ENCODE measurements around the gene TMEM178B. TPM values are rescaled to one million over a fixed set of nuclear protein-coding genes. Genes with fewer than 3 reads are reported as not detected.

TMEM178B gene
- total and polyA plus RNA-seq, 2 of the 4 experiments (the other 2 are of a cell fraction) = under 0.01 to 0.05 TPM

GRCh38 chr7:141400356-141400755 lies 326.5 kb downstream of the TMEM178B start:
- H2AK9ac ChIP-seq (replicated peaks; ENCODE audit: low read depth, low read length, poor library complexity) = no peak overlapping the region
- no peaks in the 10 kb centered on the region for H3K27me3 ChIP-seq (ENCODE audit: control insufficient read depth, insufficient read depth, low read length)
- intact Hi-C loops (cut with micrococcal nuclease) (no loop called here), in situ Hi-C loops (cut with MboI; ENCODE audit: low sequenced_read_pairs) (no loop called here), dilution Hi-C loops (cut with HindIII; ENCODE audit: low sequenced_read_pairs, unreplicated experiment) (no loop called here)
- H3K23ac ChIP-seq (ENCODE audit: low read depth, low read length) = no peak overlapping the region
- no peaks in the 10 kb centered on the region for H3K4me1 ChIP-seq (ENCODE audit: control insufficient read depth, insufficient read depth, low read length)
- CTCF ChIA-PET = no interaction called here
- DNase-seq (no peak), ATAC-seq (ENCODE audit: low read depth) (no peak)
- no peak overlapping the region for H4K5ac ChIP-seq (ENCODE audit: low read depth, low read length)
- no peak overlapping the region for H2AK5ac ChIP-seq (ENCODE audit: low read depth, low read length)
- no peak overlapping the region for H3K4me2 ChIP-seq (ENCODE audit: low read depth, low read length)
- no peak overlapping the region for H3K4me3 ChIP-seq (ENCODE audit: insufficient read depth, low read depth, low read length)
- H3K9me1 ChIP-seq (ENCODE audit: insufficient read depth, low read length) = no peaks in the 10 kb centered on the region
- H3K27ac ChIP-seq (ENCODE audit: insufficient read depth, low read length) = no peak overlapping the region
- WGBS, 2 experiments (ENCODE audit: extremely low coverage in 2 of 2, insufficient read length in 1 of 2) = no CpG with 5 or more reads among the region's 2 CpGs
- no peaks in the 10 kb centered on the region for H3K79me1 ChIP-seq (ENCODE audit: low read depth in 1 of 2, low read length in 2 of 2)
- H3K36me3 ChIP-seq (ENCODE audit: control insufficient read depth, insufficient read depth, low read length) = no peaks in the 10 kb centered on the region
- no peak overlapping the region for H3K14ac ChIP-seq (replicated peaks; ENCODE audit: low read depth, low read length)
- H2BK20ac ChIP-seq (ENCODE audit: low read depth, low read length) = no peak overlapping the region
- H4K91ac ChIP-seq (ENCODE audit: insufficient read depth, low read depth, low read length) = no peak overlapping the region
- no TSS peak for BruUV-seq (replicated peaks)
- POLR2A ChIA-PET (ENCODE audit: unreplicated experiment) = no interaction called here
- peaks cover 17% of the 10 kb centered on the region for H3K9me3 ChIP-seq (ENCODE audit: control insufficient read depth, insufficient read depth, low read length)
- no peak overlapping the region for H2AFZ ChIP-seq (replicated peaks; ENCODE audit: low read length, poor library complexity)
- no peak overlapping the region for H3K56ac ChIP-seq (ENCODE audit: extremely low read depth, insufficient read depth, low read length)
- H3K9ac ChIP-seq (ENCODE audit: low read depth, low read length) = no peak overlapping the region
- H4K8ac ChIP-seq (ENCODE audit: low read depth in 2 of 2, low read length in 2 of 2) = no peak overlapping the region
- no peak overlapping the region for H2BK120ac ChIP-seq (ENCODE audit: low read depth, low read length)
- H3K4ac ChIP-seq (ENCODE audit: low read depth, low read length) = no peak overlapping the region
- H2BK15ac ChIP-seq (ENCODE audit: low read depth, low read length) = no peak overlapping the region
- no peak for TF ChIP-seq FOS (IDR thresholded peaks at IDR 0.05; ENCODE audit: low read depth, low read length)
- TF ChIP-seq MAZ (IDR thresholded peaks at IDR 0.05; ENCODE audit: borderline replicate concordance, low read depth, low read length) = no peak
- no peak for TF ChIP-seq MXI1 (IDR thresholded peaks at IDR 0.05; ENCODE audit: borderline replicate concordance, low read depth, low read length)
- no peak for TF ChIP-seq NFE2L2 (IDR thresholded peaks at IDR 0.05; ENCODE audit: low read depth, low read length)
- TF ChIP-seq, protein P1, sequence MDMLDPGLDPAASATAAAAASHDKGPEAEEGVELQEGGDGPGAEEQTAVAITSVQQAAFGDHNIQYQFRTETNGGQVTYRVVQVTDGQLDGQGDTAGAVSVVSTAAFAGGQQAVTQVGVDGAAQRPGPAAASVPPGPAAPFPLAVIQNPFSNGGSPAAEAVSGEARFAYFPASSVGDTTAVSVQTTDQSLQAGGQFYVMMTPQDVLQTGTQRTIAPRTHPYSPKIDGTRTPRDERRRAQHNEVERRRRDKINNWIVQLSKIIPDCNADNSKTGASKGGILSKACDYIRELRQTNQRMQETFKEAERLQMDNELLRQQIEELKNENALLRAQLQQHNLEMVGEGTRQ (IDR thresholded peaks at IDR 0.05; ENCODE audit: low read depth, low read length) = no peak
- no peak for TF ChIP-seq RAD21 (IDR thresholded peaks at IDR 0.05; ENCODE audit: low read length)
- TF ChIP-seq, protein P2, sequence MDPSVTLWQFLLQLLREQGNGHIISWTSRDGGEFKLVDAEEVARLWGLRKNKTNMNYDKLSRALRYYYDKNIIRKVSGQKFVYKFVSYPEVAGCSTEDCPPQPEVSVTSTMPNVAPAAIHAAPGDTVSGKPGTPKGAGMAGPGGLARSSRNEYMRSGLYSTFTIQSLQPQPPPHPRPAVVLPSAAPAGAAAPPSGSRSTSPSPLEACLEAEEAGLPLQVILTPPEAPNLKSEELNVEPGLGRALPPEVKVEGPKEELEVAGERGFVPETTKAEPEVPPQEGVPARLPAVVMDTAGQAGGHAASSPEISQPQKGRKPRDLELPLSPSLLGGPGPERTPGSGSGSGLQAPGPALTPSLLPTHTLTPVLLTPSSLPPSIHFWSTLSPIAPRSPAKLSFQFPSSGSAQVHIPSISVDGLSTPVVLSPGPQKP (IDR thresholded peaks at IDR 0.05; ENCODE audit: borderline replicate concordance, low read depth, low read length) = no peak
- no peak for TF ChIP-seq SMC3 (IDR thresholded peaks at IDR 0.05; ENCODE audit: low read depth, low read length)
- TF ChIP-seq, protein P3, sequence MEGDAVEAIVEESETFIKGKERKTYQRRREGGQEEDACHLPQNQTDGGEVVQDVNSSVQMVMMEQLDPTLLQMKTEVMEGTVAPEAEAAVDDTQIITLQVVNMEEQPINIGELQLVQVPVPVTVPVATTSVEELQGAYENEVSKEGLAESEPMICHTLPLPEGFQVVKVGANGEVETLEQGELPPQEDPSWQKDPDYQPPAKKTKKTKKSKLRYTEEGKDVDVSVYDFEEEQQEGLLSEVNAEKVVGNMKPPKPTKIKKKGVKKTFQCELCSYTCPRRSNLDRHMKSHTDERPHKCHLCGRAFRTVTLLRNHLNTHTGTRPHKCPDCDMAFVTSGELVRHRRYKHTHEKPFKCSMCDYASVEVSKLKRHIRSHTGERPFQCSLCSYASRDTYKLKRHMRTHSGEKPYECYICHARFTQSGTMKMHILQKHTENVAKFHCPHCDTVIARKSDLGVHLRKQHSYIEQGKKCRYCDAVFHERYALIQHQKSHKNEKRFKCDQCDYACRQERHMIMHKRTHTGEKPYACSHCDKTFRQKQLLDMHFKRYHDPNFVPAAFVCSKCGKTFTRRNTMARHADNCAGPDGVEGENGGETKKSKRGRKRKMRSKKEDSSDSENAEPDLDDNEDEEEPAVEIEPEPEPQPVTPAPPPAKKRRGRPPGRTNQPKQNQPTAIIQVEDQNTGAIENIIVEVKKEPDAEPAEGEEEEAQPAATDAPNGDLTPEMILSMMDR (conservative IDR thresholded peaks at IDR 0.05; ENCODE audit: low read depth, low read length) = no peak
- no peak for TF ChIP-seq CEBPB (IDR thresholded peaks at IDR 0.05; ENCODE audit: low read depth, low read length)
- TF ChIP-seq CHD1 (IDR thresholded peaks at IDR 0.05; ENCODE audit: low read depth, low read length) = no peak
- H2BK5ac ChIP-seq (ENCODE audit: low read depth, low read length, poor library complexity, severe bottlenecking) = no peak overlapping the region
- H4K20me1 ChIP-seq (ENCODE audit: insufficient read depth, low read length) = no peaks in the 10 kb centered on the region
- H3K18ac ChIP-seq (ENCODE audit: low read depth, low read length) = no peak overlapping the region

Measured in IMR-90 (cell line).